MM.1S (cell line): ENCODE results near the gene CIAO2B.

Experiments used
- EZH2 ChIP-seq: fragments of 300-600 bp; sonication (generic); optimal IDR thresholded peaks from 2 replicates; pipeline ENCODE3; 2017; ENCODE audit warnings: low read depth, mild to moderate bottlenecking, antibody characterized with exemption, low read length, mixed read lengths
- EZH2phosphoT487 ChIP-seq: fragments of 300-600 bp; sonication (generic); IDR thresholded peaks from 2 replicates; pipeline ENCODE4 v1.6.1; 2018; ENCODE audit warnings: antibody characterized with exemption, low read length
- TF ChIP-seq, protein P1 (sequence below): fragments of 300-600 bp; sonication (generic); IDR thresholded peaks from 2 replicates; pipeline ENCODE4 v1.5.1; 2016; ENCODE audit warnings: antibody characterized with exemption, low read length, mixed read lengths

DNA sequence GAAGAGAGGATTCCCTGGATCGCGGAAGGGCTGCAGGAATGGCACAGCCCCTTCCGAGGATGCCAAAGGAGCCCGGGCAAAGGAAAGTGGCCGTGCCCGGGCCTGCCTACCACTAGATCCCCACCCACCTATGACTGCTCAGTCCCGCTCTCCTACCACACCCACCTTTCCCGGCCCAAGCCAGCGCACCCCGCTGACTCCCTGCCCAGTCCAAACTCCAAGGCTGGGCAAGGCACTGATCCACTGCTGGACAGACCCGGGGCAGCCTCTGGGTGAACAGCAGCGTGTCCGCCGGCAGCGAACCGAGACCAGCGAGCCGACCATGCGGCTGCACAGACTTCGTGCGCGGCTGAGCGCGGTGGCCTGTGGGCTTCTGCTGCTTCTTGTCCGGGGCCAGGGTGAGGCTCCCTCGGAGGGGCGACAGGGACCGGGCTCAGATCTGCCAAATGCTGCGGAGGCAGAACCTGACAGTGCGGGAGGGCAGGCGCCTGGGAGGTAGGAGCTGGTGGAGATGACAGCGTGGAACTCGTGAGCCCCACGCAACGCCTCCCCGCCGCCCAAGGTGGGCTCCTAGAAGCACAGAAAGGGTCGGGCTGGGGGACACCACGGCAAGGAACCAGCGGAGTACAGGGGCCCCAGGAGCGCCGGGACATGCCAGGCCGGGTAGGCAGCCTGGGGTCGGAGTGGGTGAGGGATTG, 1.3 kb upstream of the CIAO2B start, which contains the start of gene CES2:
- TF ChIP-seq, protein P1, sequence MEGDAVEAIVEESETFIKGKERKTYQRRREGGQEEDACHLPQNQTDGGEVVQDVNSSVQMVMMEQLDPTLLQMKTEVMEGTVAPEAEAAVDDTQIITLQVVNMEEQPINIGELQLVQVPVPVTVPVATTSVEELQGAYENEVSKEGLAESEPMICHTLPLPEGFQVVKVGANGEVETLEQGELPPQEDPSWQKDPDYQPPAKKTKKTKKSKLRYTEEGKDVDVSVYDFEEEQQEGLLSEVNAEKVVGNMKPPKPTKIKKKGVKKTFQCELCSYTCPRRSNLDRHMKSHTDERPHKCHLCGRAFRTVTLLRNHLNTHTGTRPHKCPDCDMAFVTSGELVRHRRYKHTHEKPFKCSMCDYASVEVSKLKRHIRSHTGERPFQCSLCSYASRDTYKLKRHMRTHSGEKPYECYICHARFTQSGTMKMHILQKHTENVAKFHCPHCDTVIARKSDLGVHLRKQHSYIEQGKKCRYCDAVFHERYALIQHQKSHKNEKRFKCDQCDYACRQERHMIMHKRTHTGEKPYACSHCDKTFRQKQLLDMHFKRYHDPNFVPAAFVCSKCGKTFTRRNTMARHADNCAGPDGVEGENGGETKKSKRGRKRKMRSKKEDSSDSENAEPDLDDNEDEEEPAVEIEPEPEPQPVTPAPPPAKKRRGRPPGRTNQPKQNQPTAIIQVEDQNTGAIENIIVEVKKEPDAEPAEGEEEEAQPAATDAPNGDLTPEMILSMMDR = no peak
- TF ChIP-seq EZH2 (no peak), EZH2phosphoT487 (no peak)
